ENCODE measurements around the gene UBR3.

- no peak for TF ChIP-seq GABPB1 (CRISPR knock-in tag; IDR thresholded peaks at IDR 0.05)
- no peak for TF ChIP-seq EMX1 (CRISPR knock-in tag; IDR thresholded peaks at IDR 0.05)
- no peak for TF ChIP-seq NR1H2 (CRISPR knock-in tag; IDR thresholded peaks at IDR 0.05)
- TF ChIP-seq, protein P1, sequence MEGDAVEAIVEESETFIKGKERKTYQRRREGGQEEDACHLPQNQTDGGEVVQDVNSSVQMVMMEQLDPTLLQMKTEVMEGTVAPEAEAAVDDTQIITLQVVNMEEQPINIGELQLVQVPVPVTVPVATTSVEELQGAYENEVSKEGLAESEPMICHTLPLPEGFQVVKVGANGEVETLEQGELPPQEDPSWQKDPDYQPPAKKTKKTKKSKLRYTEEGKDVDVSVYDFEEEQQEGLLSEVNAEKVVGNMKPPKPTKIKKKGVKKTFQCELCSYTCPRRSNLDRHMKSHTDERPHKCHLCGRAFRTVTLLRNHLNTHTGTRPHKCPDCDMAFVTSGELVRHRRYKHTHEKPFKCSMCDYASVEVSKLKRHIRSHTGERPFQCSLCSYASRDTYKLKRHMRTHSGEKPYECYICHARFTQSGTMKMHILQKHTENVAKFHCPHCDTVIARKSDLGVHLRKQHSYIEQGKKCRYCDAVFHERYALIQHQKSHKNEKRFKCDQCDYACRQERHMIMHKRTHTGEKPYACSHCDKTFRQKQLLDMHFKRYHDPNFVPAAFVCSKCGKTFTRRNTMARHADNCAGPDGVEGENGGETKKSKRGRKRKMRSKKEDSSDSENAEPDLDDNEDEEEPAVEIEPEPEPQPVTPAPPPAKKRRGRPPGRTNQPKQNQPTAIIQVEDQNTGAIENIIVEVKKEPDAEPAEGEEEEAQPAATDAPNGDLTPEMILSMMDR (IDR thresholded peaks at IDR 0.05) = no peak
- TF ChIP-seq ETV6 (CRISPR knock-in tag; IDR thresholded peaks at IDR 0.05) = no peak
- no peak for TF ChIP-seq USF1 (CRISPR knock-in tag; IDR thresholded peaks at IDR 0.05)
- no peak for TF ChIP-seq ZNF232 (CRISPR knock-in tag; IDR thresholded peaks at IDR 0.05)
- no peak for TF ChIP-seq CREB1 (CRISPR knock-in tag; IDR thresholded peaks at IDR 0.05)
- TF ChIP-seq, protein P2, sequence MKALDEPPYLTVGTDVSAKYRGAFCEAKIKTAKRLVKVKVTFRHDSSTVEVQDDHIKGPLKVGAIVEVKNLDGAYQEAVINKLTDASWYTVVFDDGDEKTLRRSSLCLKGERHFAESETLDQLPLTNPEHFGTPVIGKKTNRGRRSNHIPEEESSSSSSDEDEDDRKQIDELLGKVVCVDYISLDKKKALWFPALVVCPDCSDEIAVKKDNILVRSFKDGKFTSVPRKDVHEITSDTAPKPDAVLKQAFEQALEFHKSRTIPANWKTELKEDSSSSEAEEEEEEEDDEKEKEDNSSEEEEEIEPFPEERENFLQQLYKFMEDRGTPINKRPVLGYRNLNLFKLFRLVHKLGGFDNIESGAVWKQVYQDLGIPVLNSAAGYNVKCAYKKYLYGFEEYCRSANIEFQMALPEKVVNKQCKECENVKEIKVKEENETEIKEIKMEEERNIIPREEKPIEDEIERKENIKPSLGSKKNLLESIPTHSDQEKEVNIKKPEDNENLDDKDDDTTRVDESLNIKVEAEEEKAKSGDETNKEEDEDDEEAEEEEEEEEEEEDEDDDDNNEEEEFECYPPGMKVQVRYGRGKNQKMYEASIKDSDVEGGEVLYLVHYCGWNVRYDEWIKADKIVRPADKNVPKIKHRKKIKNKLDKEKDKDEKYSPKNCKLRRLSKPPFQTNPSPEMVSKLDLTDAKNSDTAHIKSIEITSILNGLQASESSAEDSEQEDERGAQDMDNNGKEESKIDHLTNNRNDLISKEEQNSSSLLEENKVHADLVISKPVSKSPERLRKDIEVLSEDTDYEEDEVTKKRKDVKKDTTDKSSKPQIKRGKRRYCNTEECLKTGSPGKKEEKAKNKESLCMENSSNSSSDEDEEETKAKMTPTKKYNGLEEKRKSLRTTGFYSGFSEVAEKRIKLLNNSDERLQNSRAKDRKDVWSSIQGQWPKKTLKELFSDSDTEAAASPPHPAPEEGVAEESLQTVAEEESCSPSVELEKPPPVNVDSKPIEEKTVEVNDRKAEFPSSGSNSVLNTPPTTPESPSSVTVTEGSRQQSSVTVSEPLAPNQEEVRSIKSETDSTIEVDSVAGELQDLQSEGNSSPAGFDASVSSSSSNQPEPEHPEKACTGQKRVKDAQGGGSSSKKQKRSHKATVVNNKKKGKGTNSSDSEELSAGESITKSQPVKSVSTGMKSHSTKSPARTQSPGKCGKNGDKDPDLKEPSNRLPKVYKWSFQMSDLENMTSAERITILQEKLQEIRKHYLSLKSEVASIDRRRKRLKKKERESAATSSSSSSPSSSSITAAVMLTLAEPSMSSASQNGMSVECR (CRISPR knock-in tag; IDR thresholded peaks at IDR 0.05; ENCODE audit: borderline replicate concordance) = no peak
- TF ChIP-seq MAX (CRISPR knock-in tag; IDR thresholded peaks at IDR 0.05) = no peak
These were observed 274.5 kb downstream of the UBR3 start for GRCh38 chr2:170101789-170102188.

Data from WTC11 (cell line).